Measurements from ENCODE around the gene NALCN. TPM values are rescaled to one million over a fixed set of nuclear protein-coding genes. Genes with fewer than 3 reads are reported as not detected.
A peak's percentile ranks its signal among the peaks of the same experiment; 100 is the strongest.

The NALCN gene
- total and polyA plus RNA-seq, 10 of the 15 experiments (the other 5 are each of a cell fraction or from before 2014, with no cell fraction given): under 0.01 TPM; not detected in 9

DNA sequence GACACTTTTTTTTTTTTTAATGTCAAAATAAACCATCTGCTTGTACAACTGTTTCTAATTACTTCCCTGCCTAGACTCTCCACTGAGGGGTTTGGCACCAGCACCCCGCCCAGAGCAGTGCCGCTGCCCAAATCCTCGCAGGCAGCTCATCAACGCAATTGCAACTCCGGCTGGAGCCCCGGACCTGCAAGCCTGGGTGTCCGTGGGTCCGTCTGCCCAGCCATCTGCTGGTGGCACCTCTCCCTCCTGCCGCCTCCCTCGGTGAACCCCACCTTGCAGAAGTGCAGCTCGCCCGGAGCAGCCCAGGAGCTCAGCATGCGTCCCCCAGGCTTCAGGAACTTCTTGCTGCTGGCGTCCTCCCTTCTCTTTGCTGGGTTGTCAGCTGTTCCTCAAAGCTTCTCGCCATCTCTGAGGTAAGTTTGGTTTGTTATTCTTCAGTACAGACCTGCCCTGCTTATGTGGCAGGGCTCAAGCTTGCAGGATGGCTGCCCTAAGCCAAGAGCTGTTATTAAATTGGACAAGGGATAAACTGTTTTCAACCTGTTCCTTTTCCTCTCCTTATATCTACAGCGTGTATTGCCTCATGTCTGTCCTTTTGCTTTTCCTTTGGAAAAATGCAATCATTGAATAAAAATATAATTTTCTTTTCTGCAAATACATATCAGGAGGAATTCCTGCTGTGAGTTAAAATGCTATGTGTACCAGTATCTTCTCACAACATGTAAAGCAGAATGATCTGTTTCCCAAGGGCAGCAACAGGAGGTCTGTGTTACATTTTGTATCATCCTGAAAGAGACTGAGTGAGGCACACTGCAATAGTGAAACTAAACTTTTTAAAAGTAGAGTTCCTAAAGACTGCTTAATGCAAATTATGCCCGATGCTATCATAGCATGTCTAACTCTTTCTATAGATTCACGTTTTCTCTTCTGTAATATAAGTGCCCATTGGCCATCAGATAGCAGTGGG lies 36.5 kb upstream of the NALCN start, which contains the start of gene ITGBL1:
Gene ITGBL1 (plus strand): TSS at position 157 of the 967 bp plus-strand sequence. CDS start 159 bp downstream, at position 316.
- no TSS peak for BruUV-seq (replicated peaks)
- TF ChIP-seq TAF1 (IDR thresholded peaks at IDR 0.05; ENCODE audit: borderline replicate concordance, low read depth, low read length) (no peak), IKZF1 (conservative IDR thresholded peaks at IDR 0.05) (no peak), NFYA (IDR thresholded peaks at IDR 0.05; ENCODE audit: borderline replicate concordance, low read depth, low read length) (no peak), PAX8 (IDR thresholded peaks at IDR 0.05) (no peak), RB1 (IDR thresholded peaks at IDR 0.05; ENCODE audit: borderline replicate concordance) (no peak), NR2C2 (IDR thresholded peaks at IDR 0.05; ENCODE audit: borderline replicate concordance, control insufficient read depth, insufficient read length, low read depth) (no peak), RAD21 (IDR thresholded peaks at IDR 0.05; ENCODE audit: insufficient read depth, low read depth, low read length) (no peak), BCL11A (IDR thresholded peaks at IDR 0.05; ENCODE audit: low read depth, low read length) (no peak), JUNB (IDR thresholded peaks at IDR 0.05) (no peak), POLR2A (IDR thresholded peaks at IDR 0.05; ENCODE audit: low read depth, low read length) (no peak), NBN (IDR thresholded peaks at IDR 0.05) (no peak), KLF5 (IDR thresholded peaks at IDR 0.05; ENCODE audit: partially characterized antibody) (no peak), ZSCAN29 (IDR thresholded peaks at IDR 0.05) (no peak), FOXK2 (IDR thresholded peaks at IDR 0.05) (no peak)
- TF ChIP-seq, protein P1, sequence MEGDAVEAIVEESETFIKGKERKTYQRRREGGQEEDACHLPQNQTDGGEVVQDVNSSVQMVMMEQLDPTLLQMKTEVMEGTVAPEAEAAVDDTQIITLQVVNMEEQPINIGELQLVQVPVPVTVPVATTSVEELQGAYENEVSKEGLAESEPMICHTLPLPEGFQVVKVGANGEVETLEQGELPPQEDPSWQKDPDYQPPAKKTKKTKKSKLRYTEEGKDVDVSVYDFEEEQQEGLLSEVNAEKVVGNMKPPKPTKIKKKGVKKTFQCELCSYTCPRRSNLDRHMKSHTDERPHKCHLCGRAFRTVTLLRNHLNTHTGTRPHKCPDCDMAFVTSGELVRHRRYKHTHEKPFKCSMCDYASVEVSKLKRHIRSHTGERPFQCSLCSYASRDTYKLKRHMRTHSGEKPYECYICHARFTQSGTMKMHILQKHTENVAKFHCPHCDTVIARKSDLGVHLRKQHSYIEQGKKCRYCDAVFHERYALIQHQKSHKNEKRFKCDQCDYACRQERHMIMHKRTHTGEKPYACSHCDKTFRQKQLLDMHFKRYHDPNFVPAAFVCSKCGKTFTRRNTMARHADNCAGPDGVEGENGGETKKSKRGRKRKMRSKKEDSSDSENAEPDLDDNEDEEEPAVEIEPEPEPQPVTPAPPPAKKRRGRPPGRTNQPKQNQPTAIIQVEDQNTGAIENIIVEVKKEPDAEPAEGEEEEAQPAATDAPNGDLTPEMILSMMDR (IDR thresholded peaks at IDR 0.05 in 2 of 3, conservative IDR thresholded peaks at IDR 0.05 in 1 of 3; ENCODE audit: control insufficient read depth in 2 of 3, extremely low read depth in 1 of 3, insufficient read depth in 1 of 3, low read depth in 3 of 3, low read length in 3 of 3): no peak
- TF ChIP-seq, protein P2, sequence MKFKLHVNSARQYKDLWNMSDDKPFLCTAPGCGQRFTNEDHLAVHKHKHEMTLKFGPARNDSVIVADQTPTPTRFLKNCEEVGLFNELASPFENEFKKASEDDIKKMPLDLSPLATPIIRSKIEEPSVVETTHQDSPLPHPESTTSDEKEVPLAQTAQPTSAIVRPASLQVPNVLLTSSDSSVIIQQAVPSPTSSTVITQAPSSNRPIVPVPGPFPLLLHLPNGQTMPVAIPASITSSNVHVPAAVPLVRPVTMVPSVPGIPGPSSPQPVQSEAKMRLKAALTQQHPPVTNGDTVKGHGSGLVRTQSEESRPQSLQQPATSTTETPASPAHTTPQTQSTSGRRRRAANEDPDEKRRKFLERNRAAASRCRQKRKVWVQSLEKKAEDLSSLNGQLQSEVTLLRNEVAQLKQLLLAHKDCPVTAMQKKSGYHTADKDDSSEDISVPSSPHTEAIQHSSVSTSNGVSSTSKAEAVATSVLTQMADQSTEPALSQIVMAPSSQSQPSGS (IDR thresholded peaks at IDR 0.05; ENCODE audit: low read length): no peak
- TF ChIP-seq, protein P3, sequence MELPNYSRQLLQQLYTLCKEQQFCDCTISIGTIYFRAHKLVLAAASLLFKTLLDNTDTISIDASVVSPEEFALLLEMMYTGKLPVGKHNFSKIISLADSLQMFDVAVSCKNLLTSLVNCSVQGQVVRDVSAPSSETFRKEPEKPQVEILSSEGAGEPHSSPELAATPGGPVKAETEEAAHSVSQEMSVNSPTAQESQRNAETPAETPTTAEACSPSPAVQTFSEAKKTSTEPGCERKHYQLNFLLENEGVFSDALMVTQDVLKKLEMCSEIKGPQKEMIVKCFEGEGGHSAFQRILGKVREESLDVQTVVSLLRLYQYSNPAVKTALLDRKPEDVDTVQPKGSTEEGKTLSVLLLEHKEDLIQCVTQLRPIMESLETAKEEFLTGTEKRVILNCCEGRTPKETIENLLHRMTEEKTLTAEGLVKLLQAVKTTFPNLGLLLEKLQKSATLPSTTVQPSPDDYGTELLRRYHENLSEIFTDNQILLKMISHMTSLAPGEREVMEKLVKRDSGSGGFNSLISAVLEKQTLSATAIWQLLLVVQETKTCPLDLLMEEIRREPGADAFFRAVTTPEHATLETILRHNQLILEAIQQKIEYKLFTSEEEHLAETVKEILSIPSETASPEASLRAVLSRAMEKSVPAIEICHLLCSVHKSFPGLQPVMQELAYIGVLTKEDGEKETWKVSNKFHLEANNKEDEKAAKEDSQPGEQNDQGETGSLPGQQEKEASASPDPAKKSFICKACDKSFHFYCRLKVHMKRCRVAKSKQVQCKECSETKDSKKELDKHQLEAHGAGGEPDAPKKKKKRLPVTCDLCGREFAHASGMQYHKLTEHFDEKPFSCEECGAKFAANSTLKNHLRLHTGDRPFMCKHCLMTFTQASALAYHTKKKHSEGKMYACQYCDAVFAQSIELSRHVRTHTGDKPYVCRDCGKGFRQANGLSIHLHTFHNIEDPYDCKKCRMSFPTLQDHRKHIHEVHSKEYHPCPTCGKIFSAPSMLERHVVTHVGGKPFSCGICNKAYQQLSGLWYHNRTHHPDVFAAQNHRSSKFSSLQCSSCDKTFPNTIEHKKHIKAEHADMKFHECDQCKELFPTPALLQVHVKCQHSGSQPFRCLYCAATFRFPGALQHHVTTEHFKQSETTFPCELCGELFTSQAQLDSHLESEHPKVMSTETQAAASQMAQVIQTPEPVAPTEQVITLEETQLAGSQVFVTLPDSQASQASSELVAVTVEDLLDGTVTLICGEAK (IDR thresholded peaks at IDR 0.05; ENCODE audit: borderline replicate concordance): no peak

More for the DNA sequence above, 36.5 kb upstream of the NALCN start, which contains the start of gene ITGBL1:
- intact Hi-C loops (cut with micrococcal nuclease; ENCODE audit: unreplicated experiment) (no loop called here), in situ Hi-C loops (cut with MboI) (no loop called here)
- Histone ChIP-seq H4K20me1 (ENCODE audit: control insufficient read depth, insufficient read depth) (no peaks in the 10 kb centered on the region), H3K9ac (ENCODE audit: control insufficient read depth, insufficient read depth, low read length) (no peak within 1 kb of the TSS), H3K27ac (ENCODE audit: control insufficient read depth, insufficient read depth) (no peak within 1 kb of the TSS), H3K4me2 (ENCODE audit: control insufficient read depth, insufficient read depth) (peak within 1 kb of the TSS; percentile 36), H3K4me1 (ENCODE audit: control insufficient read depth, insufficient read depth, low read length) (no peaks in the 10 kb centered on the region), H3K27me3 (replicated peaks in 1 of 2; ENCODE audit: control insufficient read depth in 2 of 2, insufficient read depth in 2 of 2, low read length in 1 of 2) (no peaks in the 10 kb centered on the region; a peak in 1 of 4 replicates), H3K4me3 (peak within 1 kb of the TSS; percentile 11; the same call in 1 of the 2 replicates), H2AFZ (ENCODE audit: control insufficient read depth, low read depth, low read length) (no peak within 1 kb of the TSS), H3K9me3 (replicated peaks; ENCODE audit: control insufficient read depth, insufficient read depth, low read length) (no peaks in the 10 kb centered on the region), H3K36me3 (ENCODE audit: control insufficient read depth in 2 of 2, insufficient read depth in 2 of 2, low read length in 1 of 2) (no peaks in the 10 kb centered on the region), H3K79me2 (ENCODE audit: control insufficient read depth, insufficient read depth, low read length) (no peaks in the 10 kb centered on the region)
- 42% methylated on average over 18 of the region's 18 CpGs for WGBS (ENCODE audit: insufficient coverage, insufficient replicate concordance, low lambda C conversion rate, missing lambda C conversion rate)
- peak; percentile 90 for ATAC-seq
- CTCF ChIA-PET: interaction anchor here (1.0 kb wide), 1 partner anchor 308 kb away, joined by 3 read pairs; no protein-coding TSS in a partner anchor
- no peak for DNase-seq (ENCODE audit: low read depth, low spot score)
- POLR2A ChIA-PET: no interaction called here
- SMC1A ChIA-PET (ENCODE audit: uncharacterized antibody, unreplicated experiment): no interaction called here
- peak; percentile 49 for FAIRE-seq
- RAD21 ChIA-PET (ENCODE audit: unreplicated experiment): interaction anchor here (1.0 kb wide), 1 partner anchor 308 kb away, joined by 3 read pairs; no protein-coding TSS in a partner anchor
